Effector memory CD8-positive, alpha-beta T cell (primary cell): Measurements from ENCODE around the gene CDH2.

ENCODE experiments used
- ATAC-seq: fragments of 150-1000 bp; cut with Tn5 transposase; replicated peaks from 2 replicates; pipeline ENCODE4 v1.10.0; 2021; ENCODE audit warnings: mild to moderate bottlenecking, moderate library complexity
- DNase-seq, 3 experiments: peaks; one replicate each; pipeline ENCODE4 v3.0.0; 2021
- H3K27ac Mint-ChIP-seq, 2 donors: one replicate each; pipeline ENCODE4 v1.8.0; 2022; ENCODE audit warnings: mild to moderate bottlenecking in 2 of 2, mixed read lengths in 2 of 2, moderate library complexity in 2 of 2
- H3K27me3 Mint-ChIP-seq, 2 donors: one replicate each; pipeline ENCODE4 v1.8.0; 2022; ENCODE audit warnings: mixed read lengths in 2 of 2
- H3K36me3 Mint-ChIP-seq: one replicate; pipeline ENCODE4 v1.8.0; 2022; ENCODE audit warnings: mild to moderate bottlenecking, moderate library complexity, mixed read lengths; ENCODE audit not compliant: insufficient read depth
- H3K4me1 Mint-ChIP-seq, 2 donors: one replicate each; pipeline ENCODE4 v1.8.0; 2022; ENCODE audit warnings: low read depth in 2 of 2, mixed read lengths in 2 of 2
- H3K4me3 Mint-ChIP-seq, 2 donors: one replicate each; pipeline ENCODE4 v1.8.0; 2022; ENCODE audit warnings: mild to moderate bottlenecking in 2 of 2, mixed read lengths in 2 of 2, moderate library complexity in 2 of 2
- H3K9me3 Mint-ChIP-seq, 2 donors: one replicate each; pipeline ENCODE4 v1.8.0; 2022; ENCODE audit warnings: mixed read lengths in 2 of 2

CDH2 gene

GRCh38 chr18:28027755-28028154 is 149.2 kb downstream of the CDH2 start:
- Mint-ChIP-seq H3K4me1 (no peaks in the 10 kb centered on the region), H3K27me3 (no peaks in the 10 kb centered on the region), H3K36me3 (no peaks in the 10 kb centered on the region), H3K9me3 (peaks cover under 1 to 16% of the 10 kb centered on the region in 2 donors), H3K4me3 (no peak overlapping the region), H3K27ac (no peak overlapping the region)
- DNase-seq (no peak), ATAC-seq (no peak)

GRCh38 chr18:28019425-28020108 is 157.4 kb downstream of the CDH2 start:
- DNase-seq (no peak), ATAC-seq (no peak)
- peaks cover 5 to 16% of the 10 kb centered on the region in 2 donors for H3K9me3 Mint-ChIP-seq
- H3K27me3 Mint-ChIP-seq, result no peaks in the 10 kb centered on the region
- H3K36me3 Mint-ChIP-seq, result no peaks in the 10 kb centered on the region
- H3K4me1 Mint-ChIP-seq, result no peaks in the 10 kb centered on the region
- H3K4me3 Mint-ChIP-seq, result no peak overlapping the region
- H3K27ac Mint-ChIP-seq, result no peak overlapping the region

GRCh38 chr18:28018351-28018750 is 158.6 kb downstream of the CDH2 start:
- Mint-ChIP-seq H3K4me1 (no peaks in the 10 kb centered on the region), H3K36me3 (no peaks in the 10 kb centered on the region), H3K27ac (no peak overlapping the region), H3K27me3 (no peaks in the 10 kb centered on the region), H3K9me3 (peaks cover 8 to 16% of the 10 kb centered on the region in 2 donors), H3K4me3 (no peak overlapping the region)
- ATAC-seq (no peak), DNase-seq (no peak)

- Mint-ChIP-seq H3K4me3 (no peak overlapping the region), H3K27ac (no peak overlapping the region), H3K27me3 (no peaks in the 10 kb centered on the region), H3K4me1 (no peaks in the 10 kb centered on the region), H3K9me3 (peaks cover 7 to 16% of the 10 kb centered on the region in 2 donors), H3K36me3 (no peaks in the 10 kb centered on the region)
- ATAC-seq, result no peak
- no peak for DNase-seq
Observed at GRCh38 chr18:28015671-28016070, 161.3 kb downstream of the CDH2 start.

GRCh38 chr18:28013066-28013465 is 163.9 kb downstream of the CDH2 start:
- H3K27me3 Mint-ChIP-seq, result no peaks in the 10 kb centered on the region
- H3K27ac Mint-ChIP-seq, result no peak overlapping the region
- no peaks in the 10 kb centered on the region for H3K4me1 Mint-ChIP-seq
- no peaks in the 10 kb centered on the region for H3K36me3 Mint-ChIP-seq
- DNase-seq (no peak), ATAC-seq (no peak)
- peaks cover 9 to 13% of the 10 kb centered on the region in 2 donors for H3K9me3 Mint-ChIP-seq
- no peak overlapping the region for H3K4me3 Mint-ChIP-seq

- no peak overlapping the region for H3K27ac Mint-ChIP-seq
- no peaks in the 10 kb centered on the region for H3K27me3 Mint-ChIP-seq
- peaks cover 5 to 9% of the 10 kb centered on the region in 2 donors for H3K9me3 Mint-ChIP-seq
- H3K36me3 Mint-ChIP-seq, result no peaks in the 10 kb centered on the region
- H3K4me3 Mint-ChIP-seq, result no peak overlapping the region
- H3K4me1 Mint-ChIP-seq, result no peaks in the 10 kb centered on the region
- no peak for ATAC-seq
- no peak for DNase-seq
Observed at GRCh38 chr18:28012336-28012735, 164.6 kb downstream of the CDH2 start.

- ATAC-seq, result no peak
- no peaks in the 10 kb centered on the region for H3K4me1 Mint-ChIP-seq
- no peaks in the 10 kb centered on the region for H3K36me3 Mint-ChIP-seq
- no peaks in the 10 kb centered on the region for H3K27me3 Mint-ChIP-seq
- no peak overlapping the region for H3K4me3 Mint-ChIP-seq
- peaks cover 6 to 10% of the 10 kb centered on the region in 2 donors for H3K9me3 Mint-ChIP-seq
- H3K27ac Mint-ChIP-seq, result no peak overlapping the region
- no peak for DNase-seq
Observed at GRCh38 chr18:28009589-28009988, 167.3 kb downstream of the CDH2 start.

GRCh38 chr18:28007841-28008240 is 169.1 kb downstream of the CDH2 start:
- Mint-ChIP-seq H3K27ac (no peak overlapping the region), H3K4me1 (no peaks in the 10 kb centered on the region), H3K9me3 (peaks cover 7 to 10% of the 10 kb centered on the region in 2 donors), H3K27me3 (no peaks in the 10 kb centered on the region), H3K36me3 (no peaks in the 10 kb centered on the region), H3K4me3 (no peak overlapping the region)
- ATAC-seq (no peak), DNase-seq (no peak)

- H3K36me3 Mint-ChIP-seq, result no peaks in the 10 kb centered on the region
Observed at GRCh38 chr18:28005164-28005563, 171.8 kb downstream of the CDH2 start.

GRCh38 chr18:28004606-28005005 is 172.3 kb downstream of the CDH2 start:
- Mint-ChIP-seq H3K4me3 (no peak overlapping the region), H3K27me3 (no peaks in the 10 kb centered on the region), H3K27ac (no peak overlapping the region), H3K9me3 (peaks cover 10% of the 10 kb centered on the region in 2 donors), H3K4me1 (no peaks in the 10 kb centered on the region), H3K36me3 (no peaks in the 10 kb centered on the region)
- ATAC-seq (no peak), DNase-seq (no peak)

More at GRCh38 chr18:28005164-28005563, 171.8 kb downstream of the CDH2 start:
- Mint-ChIP-seq H3K4me1 (no peaks in the 10 kb centered on the region), H3K27ac (no peak overlapping the region), H3K4me3 (no peak overlapping the region), H3K9me3 (peaks cover 10% of the 10 kb centered on the region in 2 donors), H3K27me3 (no peaks in the 10 kb centered on the region)
- no peak for DNase-seq
- ATAC-seq, result no peak

GRCh38 chr18:28003451-28003850 is 173.5 kb downstream of the CDH2 start:
- Mint-ChIP-seq H3K27me3 (no peaks in the 10 kb centered on the region), H3K36me3 (no peaks in the 10 kb centered on the region), H3K4me1 (no peaks in the 10 kb centered on the region), H3K9me3 (peaks cover 13 to 19% of the 10 kb centered on the region in 2 donors), H3K27ac (no peak overlapping the region), H3K4me3 (no peak overlapping the region)
- DNase-seq, result no peak
- ATAC-seq, result no peak

GRCh38 chr18:28002841-28003240 is 174.1 kb downstream of the CDH2 start:
- Mint-ChIP-seq H3K27ac (no peak overlapping the region), H3K27me3 (no peaks in the 10 kb centered on the region), H3K4me3 (no peak overlapping the region), H3K4me1 (no peaks in the 10 kb centered on the region), H3K9me3 (peaks cover 17 to 19% of the 10 kb centered on the region in 2 donors), H3K36me3 (no peaks in the 10 kb centered on the region)
- ATAC-seq (no peak), DNase-seq (no peak)

GRCh38 chr18:27996801-27997272 is 180.1 kb downstream of the CDH2 start:
- H3K4me3 Mint-ChIP-seq, result no peak overlapping the region
- H3K4me1 Mint-ChIP-seq, result no peaks in the 10 kb centered on the region
- H3K27me3 Mint-ChIP-seq, result no peaks in the 10 kb centered on the region
- H3K36me3 Mint-ChIP-seq, result no peaks in the 10 kb centered on the region
- no peak overlapping the region for H3K27ac Mint-ChIP-seq
- H3K9me3 Mint-ChIP-seq, result peaks cover 13 to 16% of the 10 kb centered on the region in 2 donors
- DNase-seq (no peak), ATAC-seq (no peak)

GRCh38 chr18:27995770-27996502 is 181.0 kb downstream of the CDH2 start:
- H3K4me1 Mint-ChIP-seq, result no peaks in the 10 kb centered on the region
- H3K27ac Mint-ChIP-seq, result no peak overlapping the region
- H3K4me3 Mint-ChIP-seq, result no peak overlapping the region
- no peak for ATAC-seq
- no peaks in the 10 kb centered on the region for H3K27me3 Mint-ChIP-seq
- H3K36me3 Mint-ChIP-seq, result no peaks in the 10 kb centered on the region
- H3K9me3 Mint-ChIP-seq, result peaks cover 12 to 16% of the 10 kb centered on the region in 2 donors
- no peak for DNase-seq
